ENCODE data around the gene DUXA.
"Not testable (repeated sequence)": the region's sequence is repeated elsewhere in the genome, so short reads cannot be mapped to it uniquely, and the experiment has no call there.

Gene DUXA

GRCh38 chr19:57123882-57124281, 43.4 kb downstream of the DUXA start:
- no peak for DNase-seq (ENCODE audit: low spot score in 2 of 2)

GRCh38 chr19:57118848-57119247, 48.4 kb downstream of the DUXA start:
- ATAC-seq, result no peak
- peaks cover 7% of the 10 kb centered on the region for H3K9me3 Mint-ChIP-seq
- no peaks in the 10 kb centered on the region for H3K4me1 Mint-ChIP-seq
- no peak overlapping the region for H3K27ac Mint-ChIP-seq
- no peak overlapping the region for H3K4me3 Mint-ChIP-seq
- H3K36me3 Mint-ChIP-seq, result no peaks in the 10 kb centered on the region
- no peak for DNase-seq (ENCODE audit: low spot score in 2 of 2)

More at GRCh38 chr19:57123882-57124281, 43.4 kb downstream of the DUXA start:
- no peak overlapping the region for H3K4me3 Mint-ChIP-seq
- no peak for ATAC-seq
- no peak overlapping the region for H3K27ac Mint-ChIP-seq
- no peaks in the 10 kb centered on the region for H3K4me1 Mint-ChIP-seq
- no peaks in the 10 kb centered on the region for H3K36me3 Mint-ChIP-seq
- peaks cover 5% of the 10 kb centered on the region for H3K9me3 Mint-ChIP-seq

DNA sequence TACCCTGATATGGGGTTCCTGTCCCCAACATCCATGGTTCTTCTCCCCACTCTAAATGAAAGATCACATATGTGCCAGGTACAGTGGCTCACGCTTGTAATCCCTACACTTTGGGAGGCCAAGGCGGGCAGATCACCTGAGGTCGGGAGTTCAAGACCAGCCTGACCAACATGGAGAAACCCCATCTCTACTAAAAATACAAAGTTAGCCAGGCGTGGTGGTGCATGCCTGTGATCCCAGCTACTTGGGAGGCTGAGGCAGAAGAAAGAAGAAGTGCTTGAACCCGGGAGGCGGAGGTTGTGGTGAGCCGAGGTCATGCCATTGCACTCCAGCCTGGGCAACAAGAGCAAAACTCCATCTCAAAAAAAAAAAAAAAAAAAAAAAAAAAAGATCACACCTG, 53.8 kb downstream of the DUXA start:
- H3K9me3 Mint-ChIP-seq, result peaks cover 19% of the 10 kb centered on the region
- not testable (repeated sequence) for H3K36me3 Mint-ChIP-seq; DNase-seq (ENCODE audit: low spot score in 2 of 2); H3K4me3 Mint-ChIP-seq; ATAC-seq; H3K27ac Mint-ChIP-seq; H3K4me1 Mint-ChIP-seq

DNA sequence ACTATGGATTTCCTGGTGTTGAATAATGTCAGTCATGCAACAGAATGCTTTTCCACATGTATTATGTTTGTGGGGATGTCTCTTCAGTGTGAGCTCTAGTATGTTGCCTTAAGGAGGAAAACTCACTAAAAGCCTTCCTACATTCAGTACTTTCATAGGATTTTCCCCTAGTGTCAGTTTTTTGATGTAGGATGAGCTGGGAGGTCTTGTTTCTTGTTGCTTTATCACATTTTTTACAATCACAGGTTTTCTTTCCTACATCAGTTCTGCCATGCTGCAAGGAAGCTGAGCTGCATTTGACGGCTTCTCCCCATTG, 56.0 kb downstream of the DUXA start:
- DNase-seq (ENCODE audit: low spot score in 2 of 2) (no peak), ATAC-seq (no peak)
- H3K4me3 Mint-ChIP-seq, result no peak overlapping the region
- H3K4me1 Mint-ChIP-seq, result no peaks in the 10 kb centered on the region
- H3K36me3 Mint-ChIP-seq, result no peaks in the 10 kb centered on the region
- peaks cover 23% of the 10 kb centered on the region for H3K9me3 Mint-ChIP-seq
- H3K27ac Mint-ChIP-seq, result no peak overlapping the region

GRCh38 chr19:57110592-57111328, 56.5 kb downstream of the DUXA start:
- ATAC-seq (no peak), DNase-seq (ENCODE audit: low spot score in 2 of 2) (no peak)
- H3K9me3 Mint-ChIP-seq, result peaks cover 23% of the 10 kb centered on the region
- H3K4me1 Mint-ChIP-seq, result no peaks in the 10 kb centered on the region
- no peak overlapping the region for H3K4me3 Mint-ChIP-seq
- no peaks in the 10 kb centered on the region for H3K36me3 Mint-ChIP-seq
- H3K27ac Mint-ChIP-seq, result no peak overlapping the region

DNA sequence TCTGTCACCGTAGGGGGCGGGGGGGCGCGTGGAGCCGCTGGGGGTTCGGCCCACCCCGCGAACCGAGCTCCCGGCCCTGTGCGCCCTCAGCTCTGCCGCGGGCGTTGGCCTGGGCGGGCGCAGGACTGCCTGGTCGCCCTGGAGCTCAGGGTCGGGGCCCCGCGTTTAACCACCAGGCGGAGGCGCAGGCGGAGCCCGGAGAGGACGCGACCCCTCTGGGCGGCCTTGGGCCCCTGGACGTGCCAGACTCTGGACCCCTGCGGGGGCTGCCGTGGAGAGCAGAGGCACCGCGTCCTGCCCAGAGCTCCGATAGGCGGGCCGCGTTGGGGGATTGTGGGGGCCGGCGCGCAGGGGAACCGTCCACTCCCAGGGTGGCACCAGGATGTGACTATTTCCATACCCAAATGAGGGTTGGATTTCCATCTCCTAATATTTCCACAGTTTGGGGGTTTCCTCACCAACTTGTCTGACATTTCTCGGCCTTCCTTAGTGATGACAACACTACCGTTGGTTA, 60.5 kb downstream of the DUXA start:
- no peak overlapping the region for H3K27ac Mint-ChIP-seq
- H3K36me3 Mint-ChIP-seq, result no peaks in the 10 kb centered on the region
- DNase-seq (ENCODE audit: low spot score in 2 of 2) (no peak), ATAC-seq (no peak)
- no peak overlapping the region for H3K4me3 Mint-ChIP-seq
- H3K4me1 Mint-ChIP-seq, result peaks cover 8% of the 10 kb centered on the region
- peaks cover 11% of the 10 kb centered on the region for H3K9me3 Mint-ChIP-seq

- Mint-ChIP-seq H3K4me3 (no peak overlapping the region), H3K9me3 (peaks cover 6% of the 10 kb centered on the region), H3K36me3 (no peaks in the 10 kb centered on the region), H3K4me1 (peaks cover 8% of the 10 kb centered on the region), H3K27ac (no peak overlapping the region)
- ATAC-seq, result no peak
- no peak for DNase-seq (ENCODE audit: low spot score in 2 of 2)
Measured at GRCh38 chr19:57105976-57106721, 61.1 kb downstream of the DUXA start.

Data from stimulated activated effector memory CD8-positive, alpha-beta T cell treated with anti-CD3 and anti-CD28 coated beads, Interleukin-12 subunit alpha, Interleukin-12 subunit beta, amount 100 ng/mL, for 72 hours (primary cell).